SW480 (cell line): ENCODE data around the gene MALSU1.
"Not testable (repeated sequence)": the region's sequence is repeated elsewhere in the genome, so short reads cannot be mapped to it uniquely, and the experiment has no call there.

Source experiments
- DNase-seq: peaks from one replicate; pipeline ENCODE4 v3.0.0-alpha.2; 2016; ENCODE audit warnings: low spot score

MALSU1 gene

GRCh38 chr7:23285657-23286646 lies 13.2 kb upstream of the MALSU1 start:
- DNase-seq: no peak

- DNase-seq: no peak
These were observed 11.5 kb upstream of the MALSU1 start for GRCh38 chr7:23287612-23288011.

- DNase-seq: no peak
These were observed 8.1 kb upstream of the MALSU1 start for GRCh38 chr7:23290993-23291392.

- no peak for DNase-seq
These were observed 7.1 kb upstream of the MALSU1 start for GRCh38 chr7:23291957-23292560.

- no peak for DNase-seq
These were observed 6.5 kb upstream of the MALSU1 start for GRCh38 chr7:23292623-23293022.

- DNase-seq: no peak
These were observed 5.6 kb upstream of the MALSU1 start for GRCh38 chr7:23293500-23294073.

GRCh38 chr7:23294549-23295400 lies 4.4 kb upstream of the MALSU1 start:
- no peak for DNase-seq

GRCh38 chr7:23295401-23295697 lies 3.8 kb upstream of the MALSU1 start:
- no peak for DNase-seq

GRCh38 chr7:23298141-23298881 lies 828 bp upstream of the MALSU1 start:
- DNase-seq: no peak

- DNase-seq: no peak
These were observed 696 bp downstream of the MALSU1 start for GRCh38 chr7:23299770-23300300.

GRCh38 chr7:23306936-23307521 lies 7.9 kb downstream of the MALSU1 start:
- no peak for DNase-seq

GRCh38 chr7:23308754-23309153 lies 9.6 kb downstream of the MALSU1 start:
- DNase-seq: no peak

GRCh38 chr7:23312141-23312540 lies 13.0 kb downstream of the MALSU1 start:
- DNase-seq: not testable (repeated sequence)

- no peak for DNase-seq
These were observed 16.2 kb downstream of the MALSU1 start for GRCh38 chr7:23315366-23315765.

- no peak for DNase-seq
These were observed 32.0 kb downstream of the MALSU1 start for GRCh38 chr7:23331132-23331531.

- DNase-seq: no peak
These were observed 33.1 kb downstream of the MALSU1 start for GRCh38 chr7:23332193-23332592.

GRCh38 chr7:23332910-23333612 lies 33.9 kb downstream of the MALSU1 start:
- no peak for DNase-seq

- DNase-seq: no peak
These were observed 34.6 kb downstream of the MALSU1 start for GRCh38 chr7:23333671-23334246.

- no peak for DNase-seq
These were observed 35.4 kb downstream of the MALSU1 start for GRCh38 chr7:23334482-23335056.

- DNase-seq: no peak
These were observed 36.0 kb downstream of the MALSU1 start for GRCh38 chr7:23335136-23335535.
